ENCODE results near the gene ZMIZ1. TPM values are rescaled to one million over a fixed set of nuclear protein-coding genes. Genes with fewer than 3 reads are reported as not detected.
A peak's percentile ranks its signal among the peaks of the same experiment; 100 is the strongest.

Gene ZMIZ1
- total and polyA plus RNA-seq, 2 experiments from 2014 or later = 9.2 to 30.9 TPM

DNA sequence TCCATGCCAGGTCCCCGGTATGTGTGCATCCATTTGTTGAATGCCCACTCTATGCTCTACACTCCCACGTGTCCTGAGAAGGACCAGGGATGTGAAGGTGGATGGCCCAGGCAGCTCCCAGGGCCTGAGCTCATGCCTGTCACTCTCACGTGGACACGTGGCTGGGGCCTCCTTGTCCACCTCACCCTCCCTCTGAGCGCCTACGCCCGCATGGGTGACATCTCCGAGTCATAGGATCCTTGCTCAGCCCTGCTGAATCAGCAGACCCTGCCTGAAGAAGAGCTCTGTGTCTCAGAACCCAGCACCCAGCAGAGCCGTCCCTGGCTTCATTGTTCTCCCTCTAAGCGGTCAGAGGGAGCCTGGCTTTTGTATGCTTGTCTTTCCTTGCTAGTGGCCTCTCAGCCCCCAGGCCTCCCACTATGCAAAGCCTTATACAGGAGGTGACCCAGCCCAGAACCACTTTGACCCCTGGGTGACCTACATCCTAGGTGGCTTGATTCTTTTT lies 170.6 kb downstream of the ZMIZ1 start:
- H3K4me2 ChIP-seq = peak overlapping the region; percentile 74
- TF ChIP-seq NANOG (IDR thresholded peaks at IDR 0.05; ENCODE audit: borderline replicate concordance) = no peak
- no peak for TF ChIP-seq JUNB (IDR thresholded peaks at IDR 0.05; ENCODE audit: unreplicated experiment)
- TF ChIP-seq, protein P1, sequence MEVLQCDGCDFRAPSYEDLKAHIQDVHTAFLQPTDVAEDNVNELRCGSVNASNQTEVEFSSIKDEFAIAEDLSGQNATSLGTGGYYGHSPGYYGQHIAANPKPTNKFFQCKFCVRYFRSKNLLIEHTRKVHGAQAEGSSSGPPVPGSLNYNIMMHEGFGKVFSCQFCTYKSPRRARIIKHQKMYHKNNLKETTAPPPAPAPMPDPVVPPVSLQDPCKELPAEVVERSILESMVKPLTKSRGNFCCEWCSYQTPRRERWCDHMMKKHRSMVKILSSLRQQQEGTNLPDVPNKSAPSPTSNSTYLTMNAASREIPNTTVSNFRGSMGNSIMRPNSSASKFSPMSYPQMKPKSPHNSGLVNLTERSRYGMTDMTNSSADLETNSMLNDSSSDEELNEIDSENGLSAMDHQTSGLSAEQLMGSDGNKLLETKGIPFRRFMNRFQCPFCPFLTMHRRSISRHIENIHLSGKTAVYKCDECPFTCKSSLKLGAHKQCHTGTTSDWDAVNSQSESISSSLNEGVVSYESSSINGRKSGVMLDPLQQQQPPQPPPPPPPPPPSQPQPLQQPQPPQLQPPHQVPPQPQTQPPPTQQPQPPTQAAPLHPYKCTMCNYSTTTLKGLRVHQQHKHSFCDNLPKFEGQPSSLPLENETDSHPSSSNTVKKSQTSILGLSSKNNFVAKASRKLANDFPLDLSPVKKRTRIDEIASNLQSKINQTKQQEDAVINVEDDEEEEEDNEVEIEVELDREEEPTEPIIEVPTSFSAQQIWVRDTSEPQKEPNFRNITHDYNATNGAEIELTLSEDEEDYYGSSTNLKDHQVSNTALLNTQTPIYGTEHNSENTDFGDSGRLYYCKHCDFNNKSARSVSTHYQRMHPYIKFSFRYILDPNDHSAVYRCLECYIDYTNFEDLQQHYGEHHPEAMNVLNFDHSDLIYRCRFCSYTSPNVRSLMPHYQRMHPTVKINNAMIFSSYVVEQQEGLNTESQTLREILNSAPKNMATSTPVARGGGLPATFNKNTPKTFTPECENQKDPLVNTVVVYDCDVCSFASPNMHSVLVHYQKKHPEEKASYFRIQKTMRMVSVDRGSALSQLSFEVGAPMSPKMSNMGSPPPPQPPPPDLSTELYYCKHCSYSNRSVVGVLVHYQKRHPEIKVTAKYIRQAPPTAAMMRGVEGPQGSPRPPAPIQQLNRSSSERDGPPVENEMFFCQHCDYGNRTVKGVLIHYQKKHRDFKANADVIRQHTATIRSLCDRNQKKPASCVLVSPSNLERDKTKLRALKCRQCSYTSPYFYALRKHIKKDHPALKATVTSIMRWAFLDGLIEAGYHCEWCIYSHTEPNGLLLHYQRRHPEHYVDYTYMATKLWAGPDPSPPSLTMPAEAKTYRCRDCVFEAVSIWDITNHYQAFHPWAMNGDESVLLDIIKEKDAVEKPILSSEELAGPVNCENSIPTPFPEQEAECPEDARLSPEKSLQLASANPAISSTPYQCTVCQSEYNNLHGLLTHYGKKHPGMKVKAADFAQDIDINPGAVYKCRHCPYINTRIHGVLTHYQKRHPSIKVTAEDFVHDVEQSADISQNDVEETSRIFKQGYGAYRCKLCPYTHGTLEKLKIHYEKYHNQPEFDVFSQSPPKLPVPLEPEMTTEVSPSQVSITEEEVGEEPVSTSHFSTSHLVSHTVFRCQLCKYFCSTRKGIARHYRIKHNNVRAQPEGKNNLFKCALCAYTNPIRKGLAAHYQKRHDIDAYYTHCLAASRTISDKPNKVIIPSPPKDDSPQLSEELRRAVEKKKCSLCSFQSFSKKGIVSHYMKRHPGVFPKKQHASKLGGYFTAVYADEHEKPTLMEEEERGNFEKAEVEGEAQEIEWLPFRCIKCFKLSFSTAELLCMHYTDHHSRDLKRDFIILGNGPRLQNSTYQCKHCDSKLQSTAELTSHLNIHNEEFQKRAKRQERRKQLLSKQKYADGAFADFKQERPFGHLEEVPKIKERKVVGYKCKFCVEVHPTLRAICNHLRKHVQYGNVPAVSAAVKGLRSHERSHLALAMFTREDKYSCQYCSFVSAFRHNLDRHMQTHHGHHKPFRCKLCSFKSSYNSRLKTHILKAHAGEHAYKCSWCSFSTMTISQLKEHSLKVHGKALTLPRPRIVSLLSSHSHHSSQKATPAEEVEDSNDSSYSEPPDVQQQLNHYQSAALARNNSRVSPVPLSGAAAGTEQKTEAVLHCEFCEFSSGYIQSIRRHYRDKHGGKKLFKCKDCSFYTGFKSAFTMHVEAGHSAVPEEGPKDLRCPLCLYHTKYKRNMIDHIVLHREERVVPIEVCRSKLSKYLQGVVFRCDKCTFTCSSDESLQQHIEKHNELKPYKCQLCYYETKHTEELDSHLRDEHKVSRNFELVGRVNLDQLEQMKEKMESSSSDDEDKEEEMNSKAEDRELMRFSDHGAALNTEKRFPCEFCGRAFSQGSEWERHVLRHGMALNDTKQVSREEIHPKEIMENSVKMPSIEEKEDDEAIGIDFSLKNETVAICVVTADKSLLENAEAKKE (CRISPR knock-in tag; IDR thresholded peaks at IDR 0.05) = no peak
- no peak for TF ChIP-seq STAT1 (IDR thresholded peaks at IDR 0.05; ENCODE audit: unreplicated experiment)
- no peak for TF ChIP-seq ZNF331 (CRISPR knock-in tag; IDR thresholded peaks at IDR 0.05; ENCODE audit: low read depth)
- TF ChIP-seq, protein P2, sequence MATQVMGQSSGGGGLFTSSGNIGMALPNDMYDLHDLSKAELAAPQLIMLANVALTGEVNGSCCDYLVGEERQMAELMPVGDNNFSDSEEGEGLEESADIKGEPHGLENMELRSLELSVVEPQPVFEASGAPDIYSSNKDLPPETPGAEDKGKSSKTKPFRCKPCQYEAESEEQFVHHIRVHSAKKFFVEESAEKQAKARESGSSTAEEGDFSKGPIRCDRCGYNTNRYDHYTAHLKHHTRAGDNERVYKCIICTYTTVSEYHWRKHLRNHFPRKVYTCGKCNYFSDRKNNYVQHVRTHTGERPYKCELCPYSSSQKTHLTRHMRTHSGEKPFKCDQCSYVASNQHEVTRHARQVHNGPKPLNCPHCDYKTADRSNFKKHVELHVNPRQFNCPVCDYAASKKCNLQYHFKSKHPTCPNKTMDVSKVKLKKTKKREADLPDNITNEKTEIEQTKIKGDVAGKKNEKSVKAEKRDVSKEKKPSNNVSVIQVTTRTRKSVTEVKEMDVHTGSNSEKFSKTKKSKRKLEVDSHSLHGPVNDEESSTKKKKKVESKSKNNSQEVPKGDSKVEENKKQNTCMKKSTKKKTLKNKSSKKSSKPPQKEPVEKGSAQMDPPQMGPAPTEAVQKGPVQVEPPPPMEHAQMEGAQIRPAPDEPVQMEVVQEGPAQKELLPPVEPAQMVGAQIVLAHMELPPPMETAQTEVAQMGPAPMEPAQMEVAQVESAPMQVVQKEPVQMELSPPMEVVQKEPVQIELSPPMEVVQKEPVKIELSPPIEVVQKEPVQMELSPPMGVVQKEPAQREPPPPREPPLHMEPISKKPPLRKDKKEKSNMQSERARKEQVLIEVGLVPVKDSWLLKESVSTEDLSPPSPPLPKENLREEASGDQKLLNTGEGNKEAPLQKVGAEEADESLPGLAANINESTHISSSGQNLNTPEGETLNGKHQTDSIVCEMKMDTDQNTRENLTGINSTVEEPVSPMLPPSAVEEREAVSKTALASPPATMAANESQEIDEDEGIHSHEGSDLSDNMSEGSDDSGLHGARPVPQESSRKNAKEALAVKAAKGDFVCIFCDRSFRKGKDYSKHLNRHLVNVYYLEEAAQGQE (IDR thresholded peaks at IDR 0.05; ENCODE audit: unreplicated experiment) = no peak
- TF ChIP-seq, protein P3, sequence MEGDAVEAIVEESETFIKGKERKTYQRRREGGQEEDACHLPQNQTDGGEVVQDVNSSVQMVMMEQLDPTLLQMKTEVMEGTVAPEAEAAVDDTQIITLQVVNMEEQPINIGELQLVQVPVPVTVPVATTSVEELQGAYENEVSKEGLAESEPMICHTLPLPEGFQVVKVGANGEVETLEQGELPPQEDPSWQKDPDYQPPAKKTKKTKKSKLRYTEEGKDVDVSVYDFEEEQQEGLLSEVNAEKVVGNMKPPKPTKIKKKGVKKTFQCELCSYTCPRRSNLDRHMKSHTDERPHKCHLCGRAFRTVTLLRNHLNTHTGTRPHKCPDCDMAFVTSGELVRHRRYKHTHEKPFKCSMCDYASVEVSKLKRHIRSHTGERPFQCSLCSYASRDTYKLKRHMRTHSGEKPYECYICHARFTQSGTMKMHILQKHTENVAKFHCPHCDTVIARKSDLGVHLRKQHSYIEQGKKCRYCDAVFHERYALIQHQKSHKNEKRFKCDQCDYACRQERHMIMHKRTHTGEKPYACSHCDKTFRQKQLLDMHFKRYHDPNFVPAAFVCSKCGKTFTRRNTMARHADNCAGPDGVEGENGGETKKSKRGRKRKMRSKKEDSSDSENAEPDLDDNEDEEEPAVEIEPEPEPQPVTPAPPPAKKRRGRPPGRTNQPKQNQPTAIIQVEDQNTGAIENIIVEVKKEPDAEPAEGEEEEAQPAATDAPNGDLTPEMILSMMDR (conservative IDR thresholded peaks at IDR 0.05; ENCODE audit: low read depth in 2 of 2) = no peak
- TF ChIP-seq CREB1 (CRISPR knock-in tag; IDR thresholded peaks at IDR 0.05; ENCODE audit: low read depth) = no peak
- TF ChIP-seq EZH2 (IDR thresholded peaks at IDR 0.05; ENCODE audit: low read depth, unreplicated experiment) = no peak
- TF ChIP-seq POLR2AphosphoS5 (IDR thresholded peaks at IDR 0.05; ENCODE audit: low read depth) = no peak
- no peak for TF ChIP-seq EZH2phosphoT487 (IDR thresholded peaks at IDR 0.05; ENCODE audit: unreplicated experiment)
- TF ChIP-seq, protein P4, sequence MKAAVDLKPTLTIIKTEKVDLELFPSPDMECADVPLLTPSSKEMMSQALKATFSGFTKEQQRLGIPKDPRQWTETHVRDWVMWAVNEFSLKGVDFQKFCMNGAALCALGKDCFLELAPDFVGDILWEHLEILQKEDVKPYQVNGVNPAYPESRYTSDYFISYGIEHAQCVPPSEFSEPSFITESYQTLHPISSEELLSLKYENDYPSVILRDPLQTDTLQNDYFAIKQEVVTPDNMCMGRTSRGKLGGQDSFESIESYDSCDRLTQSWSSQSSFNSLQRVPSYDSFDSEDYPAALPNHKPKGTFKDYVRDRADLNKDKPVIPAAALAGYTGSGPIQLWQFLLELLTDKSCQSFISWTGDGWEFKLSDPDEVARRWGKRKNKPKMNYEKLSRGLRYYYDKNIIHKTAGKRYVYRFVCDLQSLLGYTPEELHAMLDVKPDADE (IDR thresholded peaks at IDR 0.05) = no peak
- no peak for TF ChIP-seq ZNF114 (CRISPR knock-in tag; IDR thresholded peaks at IDR 0.05)
- Mint-ChIP-seq H3K4me1 (peaks cover 69% of the 10 kb centered on the region), H3K27ac (no peak overlapping the region), H3K4me3 (peak overlapping the region; percentile 68), H3K9me3 (no peaks in the 10 kb centered on the region), H3K36me3 (ENCODE audit: low read depth) (peaks cover 3% of the 10 kb centered on the region), H3K27me3 (ENCODE audit: insufficient read depth, low read depth, poor library complexity) (peaks cover 85% of the 10 kb centered on the region)
- H3K4me1 ChIP-seq (ENCODE audit: insufficient read depth) = peaks cover 53% of the 10 kb centered on the region
- H4K20me1 ChIP-seq (replicated peaks; ENCODE audit: insufficient read depth) = peaks cover 52% of the 10 kb centered on the region
- H3K9me2 ChIP-seq (ENCODE audit: insufficient read depth) = no peaks in the 10 kb centered on the region
- peaks cover 9% of the 10 kb centered on the region; the same call in 1 of the 2 replicates for H3F3A ChIP-seq (replicated peaks; ENCODE audit: low read depth)
- H3K4me3 ChIP-seq = peak overlapping the region; percentile 46; the same call in 1 of the 2 replicates
- H2AFZ ChIP-seq = no peak overlapping the region
- ATAC-seq (peak; percentile 41), DNase-seq (ENCODE audit: low spot score) (peak; percentile 67)
- no peaks in the 10 kb centered on the region for H3K79me2 ChIP-seq (replicated peaks; ENCODE audit: insufficient read depth)
- no peaks in the 10 kb centered on the region for H3K36me3 ChIP-seq (ENCODE audit: insufficient read depth)
- no peak overlapping the region for H3K27ac ChIP-seq (ENCODE audit: low read depth)
- peaks cover 86% of the 10 kb centered on the region for H3K27me3 ChIP-seq (ENCODE audit: insufficient read depth)

Measured in GM23338 (cell line).